SIG-M5 treated with dmso at 0.1 percent for 504 hours (cell line): Measurements from ENCODE around the gene STRN4.

Experiments
- DNase-seq: peaks from one replicate; lab custom pipeline; 2025; ENCODE audit not compliant: unreplicated experiment; lab: John Stamatoyannopoulos, UW

Gene STRN4

GRCh38 chr19:46726551-46726950 lies 19.7 kb downstream of the STRN4 start:
- DNase-seq = no peak

GRCh38 chr19:46725859-46726393 lies 20.3 kb downstream of the STRN4 start:
- no peak for DNase-seq

GRCh38 chr19:46725036-46725820 lies 21.0 kb downstream of the STRN4 start:
- DNase-seq = no peak

GRCh38 chr19:46724468-46724867 lies 21.8 kb downstream of the STRN4 start:
- DNase-seq = no peak

GRCh38 chr19:46723471-46723870 lies 22.8 kb downstream of the STRN4 start:
- no peak for DNase-seq

- no peak for DNase-seq
These were observed 23.2 kb downstream of the STRN4 start for GRCh38 chr19:46723023-46723461.

- no peak for DNase-seq
These were observed 23.7 kb downstream of the STRN4 start for GRCh38 chr19:46722421-46723022.

GRCh38 chr19:46722004-46722380 lies 24.3 kb downstream of the STRN4 start:
- no peak for DNase-seq

- DNase-seq = no peak
These were observed 24.8 kb downstream of the STRN4 start for GRCh38 chr19:46721269-46722003.

- no peak for DNase-seq
These were observed 25.6 kb downstream of the STRN4 start for GRCh38 chr19:46720503-46721239.

- DNase-seq = no peak
These were observed 26.4 kb downstream of the STRN4 start for GRCh38 chr19:46719629-46720502.

- DNase-seq = no peak
These were observed 27.2 kb downstream of the STRN4 start for GRCh38 chr19:46718934-46719622.

- peak; percentile 85 for DNase-seq
These were observed 27.9 kb downstream of the STRN4 start for GRCh38 chr19:46718157-46718933.

- DNase-seq = no peak
These were observed 28.5 kb downstream of the STRN4 start for GRCh38 chr19:46717716-46718143.

GRCh38 chr19:46717034-46717715 lies 29.1 kb downstream of the STRN4 start, which contains the start of gene PRKD2:
Gene PRKD2 (minus strand): TSS chr19:46717114. CDS start chr19:46716370, 744 bp downstream.
- DNase-seq = peak; percentile 67

GRCh38 chr19:46716672-46717033 lies 29.6 kb downstream of the STRN4 start:
- no peak for DNase-seq

GRCh38 chr19:46715975-46716671 lies 30.1 kb downstream of the STRN4 start:
- no peak for DNase-seq
